Measurements from ENCODE around the gene CPNE4.

CPNE4 gene

GRCh38 chr3:131602011-131602779 lies 432.6 kb downstream of the CPNE4 start:
- DNase-seq (ENCODE audit: low spot score), result no peak

- DNase-seq (ENCODE audit: low spot score), result no peak
Measured at GRCh38 chr3:131597816-131598215, 437.0 kb downstream of the CPNE4 start.

GRCh38 chr3:131596884-131597283 lies 437.9 kb downstream of the CPNE4 start:
- DNase-seq (ENCODE audit: low spot score), result no peak

GRCh38 chr3:131591394-131592014 lies 443.3 kb downstream of the CPNE4 start:
- DNase-seq (ENCODE audit: low spot score), result no peak

- no peak for DNase-seq (ENCODE audit: low spot score)
Measured at GRCh38 chr3:131586277-131586676, 448.5 kb downstream of the CPNE4 start.

GRCh38 chr3:131582438-131582837 lies 452.4 kb downstream of the CPNE4 start:
- DNase-seq (ENCODE audit: low spot score), result no peak

- DNase-seq (ENCODE audit: low spot score), result no peak
Measured at GRCh38 chr3:131568460-131568859, 466.4 kb downstream of the CPNE4 start.

GRCh38 chr3:131564812-131565211 lies 470.0 kb downstream of the CPNE4 start:
- DNase-seq (ENCODE audit: low spot score), result no peak

GRCh38 chr3:131561511-131561910 lies 473.3 kb downstream of the CPNE4 start:
- DNase-seq (ENCODE audit: low spot score), result no peak

GRCh38 chr3:131560795-131561194 lies 474.0 kb downstream of the CPNE4 start:
- DNase-seq (ENCODE audit: low spot score), result no peak

- DNase-seq (ENCODE audit: low spot score), result no peak
Measured at GRCh38 chr3:131555456-131555855, 479.4 kb downstream of the CPNE4 start.

- DNase-seq (ENCODE audit: low spot score), result no peak
Measured at GRCh38 chr3:131553495-131554247, 481.1 kb downstream of the CPNE4 start.

- no peak for DNase-seq (ENCODE audit: low spot score)
Measured at GRCh38 chr3:131551761-131552160, 483.1 kb downstream of the CPNE4 start.

GRCh38 chr3:131550562-131551465 lies 484.0 kb downstream of the CPNE4 start:
- no peak for DNase-seq (ENCODE audit: low spot score)

GRCh38 chr3:131549340-131549739 lies 485.5 kb downstream of the CPNE4 start:
- DNase-seq (ENCODE audit: low spot score), result no peak

GRCh38 chr3:131547585-131547984 lies 487.2 kb downstream of the CPNE4 start:
- no peak for DNase-seq (ENCODE audit: low spot score)

- DNase-seq (ENCODE audit: low spot score), result no peak
Measured at GRCh38 chr3:131546441-131546840, 488.4 kb downstream of the CPNE4 start.

- no peak for DNase-seq (ENCODE audit: low spot score)
Measured at GRCh38 chr3:131544557-131544956, 490.3 kb downstream of the CPNE4 start.

- peak; percentile 17 for DNase-seq (ENCODE audit: low spot score)
Measured at GRCh38 chr3:131543714-131544113, 491.1 kb downstream of the CPNE4 start.

GRCh38 chr3:131541288-131541687 lies 493.5 kb downstream of the CPNE4 start:
- DNase-seq (ENCODE audit: low spot score), result no peak

GRCh38 chr3:131540821-131541220 lies 494.0 kb downstream of the CPNE4 start:
- DNase-seq (ENCODE audit: low spot score), result no peak

- DNase-seq (ENCODE audit: low spot score), result no peak
Measured at GRCh38 chr3:131540143-131540542, 494.7 kb downstream of the CPNE4 start.
